HG02973 (cell line): ENCODE measurements around the gene PSENEN.

Experiments used
- ATAC-seq: cut with Tn5 transposase; IDR thresholded peaks from one replicate; pipeline ENCODE4 v1.9.1; 2021; ENCODE audit warnings: moderate library complexity; ENCODE audit not compliant: unreplicated experiment

The PSENEN gene, protein sequence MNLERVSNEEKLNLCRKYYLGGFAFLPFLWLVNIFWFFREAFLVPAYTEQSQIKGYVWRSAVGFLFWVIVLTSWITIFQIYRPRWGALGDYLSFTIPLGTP

DNA sequence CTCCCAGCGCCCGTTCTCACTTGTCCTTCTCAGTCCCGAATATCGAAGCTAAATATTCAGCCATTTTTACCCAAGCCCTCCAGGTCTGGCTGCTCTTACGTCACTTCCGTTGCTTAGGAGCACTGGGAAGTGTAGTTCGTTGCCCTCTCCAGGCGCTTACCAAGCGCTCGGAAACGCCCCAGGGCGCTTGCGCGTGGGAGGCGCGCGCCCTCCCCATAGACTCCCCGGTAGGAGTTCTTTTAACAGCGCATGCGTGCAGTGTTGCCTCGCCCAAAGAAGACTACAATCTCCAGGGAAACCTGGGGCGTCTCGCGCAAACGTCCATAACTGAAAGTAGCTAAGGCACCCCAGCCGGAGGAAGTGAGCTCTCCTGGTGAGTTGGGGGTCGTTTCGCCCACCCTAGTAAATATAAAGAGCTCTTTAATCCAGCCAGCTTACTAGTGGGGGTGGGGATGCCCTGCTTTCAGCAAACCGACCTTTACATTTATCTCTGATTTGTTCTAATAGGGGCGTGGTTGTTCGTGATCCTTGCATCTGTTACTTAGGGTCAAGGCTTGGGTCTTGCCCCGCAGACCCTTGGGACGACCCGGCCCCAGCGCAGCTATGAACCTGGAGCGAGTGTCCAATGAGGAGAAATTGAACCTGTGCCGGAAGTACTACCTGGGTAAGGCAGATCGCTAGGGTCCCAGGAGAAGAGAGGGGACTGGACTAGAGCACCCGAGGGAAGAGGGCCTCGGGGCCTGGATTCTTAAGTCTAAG lies at the start of gene PSENEN, which contains the start of gene U2AF1L4:
TSS of gene PSENEN (plus strand) at position 324 of the 759 bp plus-strand sequence. CDS start at position 604, 280 bp downstream.
TSS of gene U2AF1L4 (minus strand) at position 91 of the 759 bp plus-strand sequence. CDS start at position 64, 27 bp downstream.
- peak; percentile 31 for ATAC-seq

- ATAC-seq: no peak
These were observed 49.5 kb upstream of the PSENEN start for GRCh38 chr19:35695895-35696422.

DNA sequence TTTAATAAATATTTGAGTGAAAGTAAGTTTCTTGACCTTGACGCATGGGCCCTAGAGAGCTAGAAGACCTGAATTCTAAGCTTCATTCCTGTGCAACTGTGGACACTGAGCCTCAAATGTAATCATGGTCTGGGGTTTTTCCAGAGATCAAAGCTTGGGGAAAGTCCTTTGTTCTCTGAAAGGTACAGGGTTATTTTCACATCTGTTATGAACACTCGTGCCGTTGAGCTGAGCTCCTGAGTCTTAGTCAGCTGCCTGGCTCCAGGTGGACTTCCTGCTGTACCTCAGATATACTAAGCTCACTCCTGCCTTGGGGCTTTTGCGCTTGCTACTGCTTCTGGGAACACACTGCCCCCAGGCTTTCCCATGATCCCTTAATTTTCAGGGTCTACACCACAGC lies 48.6 kb upstream of the PSENEN start:
- no peak for ATAC-seq

DNA sequence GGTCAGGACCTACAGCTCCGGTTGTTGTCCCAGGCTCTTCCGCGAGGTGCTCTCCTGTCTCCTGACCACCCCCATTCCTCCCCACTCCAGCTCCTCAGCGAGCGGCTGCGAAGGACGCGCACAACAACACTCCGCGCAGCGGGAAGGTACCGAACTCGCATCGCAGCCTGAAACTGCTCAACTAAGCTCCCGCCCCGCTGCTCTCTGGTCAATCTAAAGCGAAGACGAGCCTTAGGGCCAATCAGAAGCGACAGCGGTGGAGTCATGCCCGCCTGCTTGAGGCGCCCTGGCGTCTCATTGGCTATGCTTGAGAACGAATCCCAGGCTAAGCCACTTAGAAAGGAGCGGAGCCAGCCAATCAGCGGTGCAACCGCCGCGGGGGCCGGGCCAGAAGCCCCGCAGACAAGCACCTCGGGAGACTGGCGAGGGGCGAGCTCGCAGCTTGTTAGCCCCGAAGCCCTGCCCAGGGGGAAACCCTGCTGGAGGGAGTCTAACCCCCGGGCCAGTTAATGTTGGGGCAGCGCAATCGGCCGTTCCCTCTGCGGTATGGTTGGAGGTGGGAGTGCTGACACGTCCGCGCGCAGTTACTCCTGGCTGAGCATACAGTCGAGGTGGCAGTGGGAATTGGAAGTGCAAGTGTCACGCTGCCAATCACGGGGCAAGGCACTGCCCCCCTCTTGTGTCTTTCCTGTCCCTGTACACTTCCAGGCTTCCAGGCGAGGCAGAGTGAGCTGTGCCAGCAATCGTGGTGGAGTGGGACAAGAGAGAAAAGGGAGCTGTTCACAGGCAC lies 43.0 kb upstream of the PSENEN start:
- ATAC-seq: peak; percentile 92

- ATAC-seq: no peak
These were observed 42.1 kb upstream of the PSENEN start for GRCh38 chr19:35703343-35703742.

GRCh38 chr19:35704218-35704617 lies 41.2 kb upstream of the PSENEN start, which contains the start of gene ZBTB32:
TSS of gene ZBTB32 (plus strand) at chr19:35704558. CDS start at chr19:35714627, 10,069 bp downstream.
- ATAC-seq: no peak

- ATAC-seq: no peak
These were observed 37.1 kb upstream of the PSENEN start for GRCh38 chr19:35708391-35708790.

DNA sequence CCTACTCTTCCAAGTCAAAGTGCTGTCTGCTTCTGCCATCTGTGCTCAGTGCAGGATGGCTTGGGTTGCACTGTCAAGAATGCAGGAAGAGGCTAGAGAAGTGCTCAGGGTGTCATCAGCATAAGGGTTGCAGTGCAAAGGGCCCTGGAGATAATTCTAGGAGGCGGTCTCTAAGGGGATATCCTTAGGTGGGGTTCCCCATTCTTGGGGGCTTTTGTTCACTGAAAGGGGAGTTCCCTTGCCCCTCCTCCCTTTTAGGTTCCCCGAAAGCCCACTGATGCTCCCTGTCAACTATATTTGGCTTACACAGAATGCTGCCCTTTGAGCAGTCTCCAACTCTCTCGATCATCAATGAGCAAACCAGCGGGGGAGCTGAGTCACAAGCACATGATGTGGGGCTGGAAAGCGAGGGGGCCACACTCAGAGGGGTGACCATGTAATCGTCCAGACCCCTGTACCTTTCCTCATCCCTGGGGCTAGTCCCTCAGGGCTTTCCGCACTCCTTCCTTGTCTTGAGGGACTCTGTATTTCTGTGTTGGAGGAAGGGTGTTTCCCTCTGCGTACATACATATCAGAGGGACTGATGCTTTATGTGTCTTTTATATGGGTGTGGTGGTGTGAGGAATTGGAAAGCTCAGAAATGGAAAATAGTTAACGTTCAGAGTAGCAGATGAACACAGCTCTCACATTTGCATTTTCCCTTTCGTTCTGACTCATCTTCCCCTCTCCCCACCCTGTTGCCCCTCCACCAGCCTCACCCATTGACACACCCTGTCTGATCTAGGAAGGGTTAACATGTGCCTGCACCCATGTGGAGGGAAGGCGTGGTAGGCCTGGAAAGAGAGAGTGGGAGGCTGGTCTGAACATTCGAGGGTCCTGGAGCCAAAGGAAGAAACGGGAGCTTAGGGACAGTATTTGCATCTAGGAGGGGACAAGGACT lies 34.4 kb upstream of the PSENEN start:
- ATAC-seq: no peak

GRCh38 chr19:35712567-35713505 lies 32.6 kb upstream of the PSENEN start:
- no peak for ATAC-seq

GRCh38 chr19:35713506-35713850 lies 32.0 kb upstream of the PSENEN start:
- ATAC-seq: no peak

DNA sequence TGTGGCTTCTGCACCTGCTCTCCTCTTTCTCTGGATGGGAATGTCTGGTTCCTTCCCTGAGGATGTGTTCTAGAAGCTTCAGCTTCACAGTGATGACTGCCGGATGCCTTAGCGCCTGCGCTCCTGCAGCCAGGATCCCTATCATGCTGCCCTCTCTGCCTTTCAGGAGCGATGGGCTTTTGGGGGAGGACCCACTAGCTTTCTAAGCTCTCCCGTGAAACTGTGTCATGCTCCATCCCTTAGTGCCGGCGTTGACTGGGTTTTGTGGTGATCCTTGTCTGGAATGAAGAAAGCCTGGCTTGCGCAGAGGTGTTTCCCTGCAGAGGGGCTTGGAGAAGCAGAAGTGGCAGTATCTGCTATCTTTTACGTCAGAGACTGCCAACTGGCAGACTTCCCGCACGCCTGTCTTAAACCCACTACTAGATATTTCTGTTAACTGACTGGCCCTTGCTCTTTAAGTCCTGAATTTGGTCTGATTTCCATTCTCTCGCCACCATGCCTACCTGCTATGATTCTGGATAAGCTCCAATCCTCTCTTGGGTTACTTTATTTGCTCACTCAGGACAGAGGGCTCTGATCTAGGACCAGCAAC lies 31.5 kb upstream of the PSENEN start:
- ATAC-seq: no peak

GRCh38 chr19:35714601-35715354 lies 30.7 kb upstream of the PSENEN start:
- no peak for ATAC-seq

- no peak for ATAC-seq
These were observed 30.1 kb upstream of the PSENEN start for GRCh38 chr19:35715355-35715809.

DNA sequence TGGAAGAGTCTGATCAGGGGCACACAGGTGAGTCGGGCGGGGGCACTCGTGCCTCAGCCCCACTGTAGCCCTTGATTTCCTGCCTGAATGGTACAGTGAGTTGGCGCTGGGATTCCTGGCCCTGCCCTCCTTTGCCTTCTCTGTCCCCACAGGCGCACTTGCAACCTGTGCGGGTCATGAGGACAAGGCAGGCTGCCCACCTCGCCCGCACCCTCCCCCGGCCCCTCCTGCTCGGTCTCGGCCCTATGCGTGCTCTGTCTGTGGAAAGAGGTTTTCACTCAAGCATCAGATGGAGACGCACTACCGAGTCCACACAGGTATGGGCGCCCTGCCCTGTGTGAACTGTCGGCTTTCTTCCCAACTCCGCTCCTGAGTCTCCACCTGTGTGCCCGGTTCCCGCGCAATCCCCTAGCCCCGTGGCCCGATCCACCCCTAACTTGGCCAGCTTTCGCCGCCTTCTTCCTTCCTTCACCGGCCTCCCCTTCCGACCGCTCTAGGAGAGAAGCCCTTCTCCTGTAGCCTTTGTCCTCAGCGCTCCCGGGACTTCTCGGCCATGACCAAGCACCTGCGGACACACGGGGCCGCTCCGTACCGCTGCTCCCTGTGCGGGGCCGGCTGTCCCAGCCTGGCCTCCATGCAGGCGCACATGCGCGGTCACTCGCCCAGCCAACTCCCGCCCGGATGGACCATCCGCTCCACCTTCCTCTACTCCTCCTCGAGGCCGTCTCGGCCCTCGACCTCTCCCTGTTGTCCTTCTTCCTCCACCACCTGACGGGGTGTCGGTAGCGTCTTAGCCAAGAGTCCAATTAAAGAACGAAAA lies 29.3 kb upstream of the PSENEN start:
- ATAC-seq: no peak

GRCh38 chr19:35716801-35717664 lies 28.4 kb upstream of the PSENEN start:
- ATAC-seq: peak; percentile 51

GRCh38 chr19:35717665-35718344 lies 27.6 kb upstream of the PSENEN start, which contains the start of gene KMT2B:
TSS of gene KMT2B (plus strand) at chr19:35718003. CDS start at chr19:35718019, 16 bp downstream.
- ATAC-seq: no peak
